ENCODE data around the gene TBX19. TPM values are rescaled to one million over a fixed set of nuclear protein-coding genes. Genes with fewer than 3 reads are reported as not detected.

TBX19 gene
- 0.35 and 0.75 TPM in 2 replicates for total RNA-seq

DNA sequence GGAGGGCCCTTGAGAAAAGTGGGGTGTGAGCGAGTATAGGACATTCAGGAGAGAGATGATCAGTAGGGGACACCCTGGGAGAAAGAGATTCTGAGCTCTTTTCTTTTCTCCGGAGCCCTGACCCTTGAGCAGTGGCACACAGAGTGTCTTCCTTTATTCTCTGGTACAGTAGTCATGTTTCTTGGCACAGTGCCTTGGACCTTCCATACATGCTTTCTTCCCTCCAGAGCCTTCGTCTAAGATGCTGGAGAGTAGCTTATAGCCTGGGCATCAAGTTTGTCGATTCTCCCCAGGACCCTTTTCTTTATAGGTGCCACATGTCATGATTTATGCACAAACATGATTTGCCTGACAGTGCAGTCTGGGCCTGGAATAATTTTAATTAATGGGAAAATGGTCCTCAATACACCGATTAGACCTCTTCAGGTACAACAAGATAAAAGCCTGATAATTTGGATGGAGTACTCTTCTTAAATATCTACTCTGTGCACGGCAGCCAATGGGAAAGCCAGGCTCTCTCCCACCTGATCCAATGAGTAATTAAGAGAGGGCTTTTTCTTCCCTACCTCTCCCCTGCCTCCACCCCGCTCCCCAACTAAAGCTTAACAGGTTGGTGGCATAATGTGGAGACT lies at the start of gene TBX19:
Gene TBX19, plus strand, starts transcription at position 582 of the 632 bp plus-strand sequence. CDS start 214 bp downstream, outside the sequence.
- DNase-seq (ENCODE audit: low read depth), result no peak

DNA sequence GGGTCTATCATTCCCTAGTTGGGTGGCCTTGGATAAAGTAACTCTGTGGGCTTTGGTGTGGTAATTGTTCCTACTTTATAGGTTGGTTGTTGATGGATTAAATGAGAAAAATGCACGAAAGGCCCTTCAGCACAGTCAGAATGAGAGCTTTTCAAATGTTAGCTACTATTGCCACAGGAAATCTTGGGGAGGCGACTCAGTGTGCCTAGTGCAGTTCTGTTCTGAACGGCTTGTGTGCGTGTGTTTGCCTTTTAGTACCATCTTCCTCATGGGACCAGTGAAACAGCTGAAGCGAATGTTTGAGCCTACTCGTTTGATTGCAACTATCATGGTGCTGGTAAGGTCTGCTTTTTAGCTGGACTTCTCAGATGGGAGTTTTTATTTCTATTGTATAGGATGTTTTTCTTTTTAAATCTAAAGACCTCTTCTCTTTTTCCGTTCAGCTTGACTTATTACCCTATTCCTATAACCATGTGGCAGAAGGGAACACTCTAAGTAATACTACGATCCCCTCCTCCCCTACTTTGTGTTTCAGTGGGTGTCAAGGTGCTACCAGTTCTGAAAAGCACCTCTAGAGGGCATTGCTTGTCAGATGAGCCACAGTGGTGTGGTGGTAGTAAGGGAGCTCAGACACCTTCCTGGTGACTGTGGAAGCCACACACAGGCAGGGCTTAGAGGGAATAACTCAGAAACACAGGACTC lies 45.7 kb upstream of the TBX19 start:
- DNase-seq (ENCODE audit: low read depth), result peak; percentile 59

- DNase-seq (ENCODE audit: low read depth), result no peak
These were observed 45.2 kb upstream of the TBX19 start for GRCh38 chr1:168235548-168235885.

- DNase-seq (ENCODE audit: low read depth), result no peak
These were observed 44.7 kb upstream of the TBX19 start for GRCh38 chr1:168235937-168236336.

GRCh38 chr1:168236836-168237611 lies 43.7 kb upstream of the TBX19 start:
- DNase-seq (ENCODE audit: low read depth), result no peak

DNA sequence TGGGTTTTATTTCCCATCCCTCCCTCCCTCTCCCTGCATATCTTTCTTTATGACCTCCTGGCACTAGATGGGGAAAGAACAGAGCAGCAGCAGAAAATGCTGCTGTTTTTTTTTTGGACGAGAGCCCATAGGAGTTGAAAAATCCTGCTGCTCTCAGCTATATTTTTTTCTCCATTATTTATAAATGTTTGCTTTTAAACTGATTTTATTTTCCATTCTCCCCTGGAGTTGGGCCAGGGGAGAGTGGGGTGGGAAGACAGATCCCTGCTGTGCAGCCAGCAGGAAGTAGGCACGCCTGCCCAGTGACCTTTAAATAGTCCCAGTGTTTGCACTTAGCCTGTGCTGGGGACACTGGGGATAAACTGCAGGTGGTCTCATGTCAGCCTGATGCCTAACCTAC lies 37.5 kb upstream of the TBX19 start:
- no peak for DNase-seq (ENCODE audit: low read depth)

- DNase-seq (ENCODE audit: low read depth), result no peak
These were observed 37.0 kb upstream of the TBX19 start for GRCh38 chr1:168243636-168244212.

GRCh38 chr1:168245042-168245441 lies 35.6 kb upstream of the TBX19 start:
- no peak for DNase-seq (ENCODE audit: low read depth)

GRCh38 chr1:168246506-168246905 lies 34.2 kb upstream of the TBX19 start:
- DNase-seq (ENCODE audit: low read depth), result no peak

DNA sequence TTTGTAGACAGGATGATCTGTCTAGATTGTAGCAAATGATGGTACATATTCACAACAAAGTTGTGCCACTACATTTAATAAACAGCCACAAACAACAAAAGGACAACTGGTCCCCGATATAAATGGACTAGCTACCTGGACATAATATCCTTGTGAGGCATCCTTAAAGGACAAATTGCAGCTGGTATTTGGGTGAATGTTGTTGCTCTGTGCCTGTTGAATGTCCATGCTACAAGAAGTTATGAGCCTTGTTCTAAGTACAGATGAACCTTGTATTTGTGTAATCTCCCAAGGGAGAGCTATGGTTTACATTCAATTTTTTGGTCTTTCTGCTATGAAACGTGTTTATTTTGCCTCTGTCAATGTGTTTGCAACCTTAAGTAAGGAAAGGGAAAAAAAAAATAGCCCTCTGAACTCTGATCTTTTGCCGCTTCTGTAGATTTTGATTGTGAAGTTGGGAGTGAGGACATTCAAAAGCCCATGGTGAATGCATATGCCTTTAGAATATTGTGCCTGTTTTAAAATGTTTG lies 28.4 kb upstream of the TBX19 start:
- DNase-seq (ENCODE audit: low read depth), result no peak

- no peak for DNase-seq (ENCODE audit: low read depth)
These were observed 24.5 kb upstream of the TBX19 start for GRCh38 chr1:168256164-168256563.

DNA sequence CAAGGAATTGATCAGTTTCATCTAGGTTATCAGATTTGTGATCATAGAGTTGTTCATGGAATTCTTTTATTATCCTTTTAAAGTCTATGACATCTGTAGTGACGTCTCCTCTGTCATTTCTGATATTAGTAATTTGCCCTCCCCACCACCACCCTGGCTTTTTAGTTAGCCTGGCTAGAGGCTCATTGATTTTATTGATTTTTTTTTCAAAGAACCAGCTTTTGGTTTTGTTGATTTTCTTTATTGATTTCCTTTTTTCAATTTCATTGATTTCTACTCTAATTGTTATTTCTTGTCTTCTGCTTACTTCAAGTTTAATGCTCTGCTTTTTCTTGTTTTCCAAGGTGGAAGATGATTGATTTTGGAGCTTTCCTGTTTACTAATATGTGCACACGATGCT lies 23.3 kb upstream of the TBX19 start:
- DNase-seq (ENCODE audit: low read depth), result no peak

DNA sequence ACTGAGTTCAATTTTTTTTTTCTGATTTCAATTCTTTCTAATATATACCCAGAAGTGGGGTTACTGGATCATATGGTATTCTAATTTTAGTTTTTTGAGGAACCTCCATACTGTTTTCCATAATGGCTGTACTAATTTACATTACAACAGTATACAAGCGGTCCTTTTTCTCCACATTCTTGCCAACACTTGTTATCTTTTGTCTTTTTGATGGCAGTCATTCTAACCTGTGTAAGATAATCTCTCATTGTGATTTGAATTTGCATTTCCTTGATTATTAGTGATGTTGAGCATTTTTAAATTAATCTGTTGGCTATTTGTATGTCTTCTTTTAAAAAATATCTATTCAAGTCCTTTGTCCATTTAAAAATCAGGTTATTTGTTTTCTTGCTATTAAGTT lies 21.1 kb upstream of the TBX19 start:
- DNase-seq (ENCODE audit: low read depth), result no peak

DNA sequence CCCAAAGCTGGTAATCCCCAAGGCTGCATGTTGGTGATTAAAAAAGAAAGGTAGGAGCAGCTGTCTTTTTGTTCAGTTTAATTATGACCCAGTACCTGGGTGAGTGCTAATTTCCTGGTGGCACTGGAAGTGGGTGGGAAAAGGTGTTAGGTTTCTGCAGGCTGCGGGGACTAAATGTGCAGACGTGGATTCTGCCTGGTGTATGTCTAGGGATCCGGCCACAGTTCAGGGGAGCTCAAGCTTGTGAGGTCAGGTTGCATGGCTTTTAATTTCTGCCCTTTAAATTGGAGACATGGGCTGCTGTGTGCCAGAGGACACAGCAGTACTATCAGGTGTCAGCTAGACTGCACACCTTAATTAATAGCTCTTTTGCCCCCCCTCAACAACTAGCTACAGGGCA lies 20.3 kb upstream of the TBX19 start:
- DNase-seq (ENCODE audit: low read depth), result no peak

DNA sequence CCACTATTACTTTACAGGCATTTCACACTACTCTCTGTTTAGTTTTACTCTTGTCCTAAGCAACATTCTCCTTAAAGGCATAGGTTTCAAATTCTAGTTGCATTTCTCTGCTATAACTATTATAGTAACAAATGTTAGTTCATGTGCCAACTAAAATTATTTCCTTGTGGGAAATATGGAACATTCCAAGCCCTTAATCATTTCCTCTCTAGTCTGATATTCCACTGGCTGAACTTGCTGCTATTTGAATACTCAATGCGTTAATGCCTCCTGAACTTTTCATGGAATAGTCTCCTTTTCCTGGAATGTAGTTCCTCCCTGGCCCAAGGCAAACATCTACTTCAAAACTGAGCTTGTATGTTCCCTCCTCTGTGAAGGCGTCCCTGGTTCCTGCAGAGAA lies 19.3 kb upstream of the TBX19 start:
- DNase-seq (ENCODE audit: low read depth), result peak; percentile 40

DNA sequence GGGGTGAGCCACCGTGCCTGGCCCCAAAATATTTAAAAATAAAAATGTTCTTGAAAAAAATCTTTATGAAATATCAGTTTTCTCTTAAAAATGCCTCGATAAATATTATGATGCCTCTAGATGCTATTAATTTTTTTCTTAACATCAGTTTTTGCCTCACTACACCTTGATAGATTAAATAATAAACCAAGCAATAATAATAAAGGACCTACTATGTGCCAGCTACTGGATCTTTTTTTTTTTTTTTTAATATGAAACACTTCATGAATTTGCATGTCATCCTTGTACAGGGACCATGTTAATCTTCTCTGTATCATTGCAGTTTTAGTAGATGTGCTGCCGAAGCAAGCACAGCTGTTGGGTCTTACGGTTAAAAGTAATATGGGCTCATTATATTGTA lies 17.5 kb upstream of the TBX19 start:
- no peak for DNase-seq (ENCODE audit: low read depth)

GRCh38 chr1:168264296-168264695 lies 16.4 kb upstream of the TBX19 start:
- DNase-seq (ENCODE audit: low read depth), result no peak

- DNase-seq (ENCODE audit: low read depth), result no peak
These were observed 15.1 kb upstream of the TBX19 start for GRCh38 chr1:168265596-168265995.

DNA sequence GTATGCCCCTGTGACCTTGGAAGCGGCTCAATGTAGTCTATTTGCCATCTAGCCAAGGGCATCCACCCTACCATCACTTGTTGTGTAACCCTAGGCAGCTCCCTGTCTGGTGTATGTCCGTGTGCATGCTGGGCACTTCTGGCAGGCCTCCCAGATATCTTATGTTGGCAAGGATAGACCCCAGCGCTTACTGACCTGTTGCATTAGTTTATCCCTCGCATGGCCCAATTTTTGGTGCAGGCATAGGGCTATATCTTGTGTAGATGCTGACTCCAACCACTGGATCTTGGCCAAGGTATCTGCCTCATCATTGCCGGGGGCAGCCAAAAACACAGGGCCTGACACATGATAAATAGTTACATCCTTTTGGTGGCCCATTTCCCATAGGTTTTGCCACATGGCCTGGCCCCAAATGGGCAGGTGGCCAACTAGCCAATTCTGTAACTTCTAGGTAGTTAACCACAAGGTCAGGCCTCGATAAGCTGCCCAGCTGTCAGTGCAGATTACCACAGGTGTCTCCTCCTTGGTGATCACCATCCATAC lies 14.0 kb upstream of the TBX19 start:
- no peak for DNase-seq (ENCODE audit: low read depth)

DNA sequence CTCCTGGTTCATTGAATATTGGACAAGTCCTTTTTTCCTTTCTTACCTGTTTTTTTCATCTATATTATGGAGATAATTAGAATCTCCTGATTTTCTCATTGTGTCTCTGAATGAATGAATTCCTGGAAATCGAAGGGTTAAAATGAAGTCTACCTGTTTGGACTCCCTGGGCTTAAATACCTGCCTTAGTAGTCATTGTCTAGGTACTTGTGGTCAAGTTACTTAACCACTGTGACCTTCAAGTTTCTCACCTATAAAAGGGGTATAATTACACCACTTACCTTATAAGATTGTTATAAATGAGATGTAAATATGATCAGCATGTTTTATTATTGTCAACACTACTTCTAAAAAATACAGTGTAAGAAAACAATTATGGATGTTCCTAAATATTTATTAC lies 9.0 kb upstream of the TBX19 start:
- DNase-seq (ENCODE audit: low read depth), result peak; percentile 14

DNA sequence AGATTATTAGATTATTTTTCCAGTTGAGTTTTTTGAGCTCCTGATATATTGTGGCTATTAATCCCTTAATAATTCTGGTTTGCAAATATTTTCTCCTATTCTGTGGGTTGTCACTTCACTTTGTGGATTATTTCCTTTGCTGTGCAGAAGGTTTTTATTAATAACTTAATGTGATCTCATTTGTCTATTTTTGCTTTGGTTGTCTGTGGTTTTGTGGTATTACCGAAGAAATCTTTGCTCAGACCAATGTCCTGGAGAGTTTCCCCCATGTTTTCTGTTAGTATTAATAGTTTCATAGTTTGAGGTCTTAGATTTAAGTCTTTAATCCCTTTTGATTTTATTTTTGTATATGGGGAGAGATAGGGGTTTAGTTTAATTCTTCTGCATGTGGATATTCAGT lies 7.1 kb upstream of the TBX19 start:
- no peak for DNase-seq (ENCODE audit: low read depth)

DNA sequence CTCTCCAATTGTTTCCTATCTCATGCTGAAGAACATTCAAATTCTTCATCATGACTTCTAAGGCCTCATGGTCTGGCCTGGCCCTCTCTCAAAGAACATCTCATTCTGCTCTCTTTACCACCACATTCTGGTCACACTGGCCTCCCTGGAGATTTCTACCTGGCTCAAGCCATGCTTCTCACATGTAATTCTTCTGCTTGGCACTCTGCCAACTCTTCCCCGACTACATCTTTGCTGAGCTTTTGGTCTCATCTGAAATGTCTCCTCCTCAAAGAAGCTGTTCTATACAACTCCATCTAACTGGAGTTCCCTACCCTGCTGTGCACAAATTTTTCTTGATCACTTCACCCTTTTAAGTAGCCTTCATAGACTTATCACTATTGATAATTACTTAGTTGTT lies 1.4 kb upstream of the TBX19 start:
- no peak for DNase-seq (ENCODE audit: low read depth)

Data from renal cortical epithelial cell (primary cell).